ENCODE results near the gene PKHD1.

PKHD1 gene

GRCh38 chr6:51775942-51776860 is 311.2 kb downstream of the PKHD1 start:
- DNase-seq, result no peak

DNA sequence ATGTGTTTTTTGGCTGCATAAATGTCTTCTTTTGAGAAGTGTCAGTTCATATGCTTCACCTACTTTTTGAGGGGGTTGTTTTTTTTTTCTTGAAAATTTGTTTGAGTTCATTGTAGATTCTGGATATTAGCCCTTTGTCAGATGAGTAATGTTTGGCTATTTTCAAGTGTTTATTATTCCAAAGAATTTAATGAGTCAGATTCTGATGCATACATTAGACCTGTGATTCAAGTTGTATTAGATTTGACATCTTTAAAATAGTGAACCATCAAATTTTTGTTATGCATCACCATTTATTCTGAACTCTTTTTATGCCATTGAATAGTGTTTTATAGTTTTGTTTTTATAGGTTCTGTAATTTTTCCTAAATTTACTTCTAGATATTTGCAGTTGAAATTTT is 319.3 kb downstream of the PKHD1 start:
- no peak for DNase-seq

- DNase-seq, result no peak
These were observed 322.2 kb downstream of the PKHD1 start for GRCh38 chr6:51765230-51765629.

DNA sequence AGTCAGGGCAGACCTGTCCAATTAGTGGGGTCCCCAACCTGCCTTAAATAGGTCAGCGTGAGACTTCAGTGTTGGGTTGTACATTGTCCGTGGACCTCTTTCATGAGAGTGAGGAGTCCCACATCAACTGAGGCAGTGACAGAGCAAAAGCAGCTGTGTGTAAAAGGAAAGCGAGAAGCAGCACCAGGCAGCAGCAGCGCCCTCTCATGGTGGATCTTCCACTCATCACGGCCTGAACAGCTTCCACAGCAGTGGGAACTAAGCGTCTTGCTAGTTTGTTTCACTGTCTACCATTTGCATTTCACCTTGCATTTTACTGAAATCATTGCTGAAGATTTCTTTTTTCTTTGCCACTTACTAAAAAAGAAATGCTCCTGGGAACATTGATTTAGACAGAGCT is 333.8 kb downstream of the PKHD1 start:
- no peak for DNase-seq

DNA sequence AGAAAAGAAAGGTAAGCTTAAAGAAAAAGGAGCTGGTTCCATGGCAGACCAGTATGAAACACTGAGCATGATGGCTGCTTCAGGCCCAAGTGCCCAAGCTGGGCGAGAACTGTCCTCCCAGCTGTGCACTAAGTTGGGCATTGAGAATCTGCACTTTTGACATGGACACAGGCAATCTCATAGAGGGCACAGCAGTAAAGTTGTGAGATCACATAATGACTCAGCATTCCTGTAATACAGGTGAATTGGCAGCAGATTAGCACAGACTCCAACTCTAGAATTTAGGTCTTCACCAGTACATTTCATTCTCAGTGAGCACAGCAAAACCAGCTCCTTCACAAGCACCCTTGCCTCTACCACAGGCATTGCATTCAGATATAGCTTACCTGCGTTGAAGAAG is 343.4 kb downstream of the PKHD1 start:
- DNase-seq, result no peak

DNA sequence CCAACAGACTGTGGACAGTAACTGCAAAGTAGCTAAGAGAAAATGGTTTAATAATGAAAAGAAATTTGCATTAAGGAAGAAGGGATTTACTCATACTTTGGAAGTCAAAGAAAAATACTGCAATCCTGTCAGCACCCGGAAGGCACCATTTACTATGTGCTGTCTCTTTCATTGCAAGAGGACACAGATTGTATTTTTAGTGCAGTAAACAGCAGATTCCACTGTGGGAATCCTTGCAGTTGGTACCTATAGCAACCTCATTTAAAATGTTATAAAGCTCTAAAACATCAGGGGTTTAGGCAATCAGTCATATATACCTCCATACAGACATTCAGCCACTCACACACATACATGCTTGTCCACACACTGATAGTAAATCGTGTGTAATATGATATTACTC is 346.8 kb downstream of the PKHD1 start:
- DNase-seq, result no peak

- DNase-seq, result no peak
These were observed 348.8 kb downstream of the PKHD1 start for GRCh38 chr6:51738614-51739013.

- DNase-seq, result no peak
These were observed 349.6 kb downstream of the PKHD1 start for GRCh38 chr6:51737580-51738360.

DNA sequence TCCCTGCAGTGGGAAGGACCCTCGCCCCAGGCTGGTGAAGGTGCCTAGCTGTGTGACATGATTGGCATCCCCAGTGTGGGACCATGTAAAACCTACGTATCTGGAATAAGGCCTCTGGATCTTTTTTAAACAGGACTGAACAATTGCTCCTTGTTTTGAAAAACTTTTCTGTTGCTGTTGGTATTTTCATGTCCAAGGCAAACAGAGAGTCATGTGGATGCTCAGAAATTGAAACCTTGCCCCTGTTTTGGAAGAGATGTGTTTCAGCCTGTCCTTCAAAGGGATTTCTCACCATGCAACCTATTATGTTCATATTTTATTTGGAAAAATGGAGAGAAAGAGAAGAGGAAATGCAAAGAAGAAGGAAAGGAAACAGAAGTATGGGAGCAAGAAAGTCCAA is 362.3 kb downstream of the PKHD1 start:
- no peak for DNase-seq

GRCh38 chr6:51720327-51720726 is 367.1 kb downstream of the PKHD1 start:
- no peak for DNase-seq

DNA sequence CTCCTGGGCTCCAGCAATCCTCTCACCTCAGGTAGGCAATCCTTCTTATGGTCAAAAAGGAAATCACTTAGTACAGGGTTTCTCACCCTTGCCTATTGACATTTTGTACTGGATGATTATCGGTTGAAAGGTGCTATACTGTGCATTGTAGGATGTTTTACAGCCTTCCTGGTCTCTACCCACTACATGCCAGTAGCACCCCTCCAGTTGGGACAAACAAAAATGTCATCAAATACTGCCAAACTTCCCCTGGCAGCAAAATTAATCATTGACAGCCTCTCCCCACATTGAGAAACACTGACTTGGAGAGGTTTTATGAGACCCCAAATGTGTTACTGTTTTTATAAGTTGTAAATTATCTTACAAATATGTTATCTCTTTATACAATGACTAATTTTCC is 368.1 kb downstream of the PKHD1 start:
- DNase-seq, result no peak

- DNase-seq, result no peak
These were observed 368.9 kb downstream of the PKHD1 start for GRCh38 chr6:51718533-51718932.

GRCh38 chr6:51717477-51717876 is 369.9 kb downstream of the PKHD1 start:
- no peak for DNase-seq

- DNase-seq, result no peak
These were observed 375.5 kb downstream of the PKHD1 start for GRCh38 chr6:51711876-51712275.

GRCh38 chr6:51706086-51706485 is 381.3 kb downstream of the PKHD1 start:
- DNase-seq, result no peak

- DNase-seq, result no peak
These were observed 382.4 kb downstream of the PKHD1 start for GRCh38 chr6:51704932-51705540.

GRCh38 chr6:51702851-51703250 is 384.6 kb downstream of the PKHD1 start:
- DNase-seq, result no peak

DNA sequence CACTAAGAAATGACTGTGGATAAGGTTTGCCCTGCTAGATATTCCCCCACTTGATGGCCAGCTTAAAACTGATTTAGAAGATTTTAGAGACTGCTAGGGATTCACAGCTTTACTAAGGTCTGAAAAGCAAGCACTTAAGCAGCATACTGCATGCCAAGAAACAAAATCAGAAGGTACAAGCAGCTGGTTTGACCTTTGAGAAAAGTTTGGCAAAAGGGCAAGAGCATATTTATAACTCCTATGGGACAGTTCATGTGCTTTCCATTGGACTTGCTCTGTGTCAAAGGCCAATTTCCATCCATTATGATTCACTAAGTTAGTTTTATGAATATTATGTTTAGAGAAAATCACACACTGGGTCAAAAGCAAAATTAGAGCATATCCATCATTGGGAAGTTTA is 402.8 kb downstream of the PKHD1 start:
- DNase-seq, result no peak

GRCh38 chr6:51684038-51684437 is 403.4 kb downstream of the PKHD1 start:
- no peak for DNase-seq

- DNase-seq, result no peak
These were observed 408.4 kb downstream of the PKHD1 start for GRCh38 chr6:51678905-51679620.

- DNase-seq, result no peak
These were observed 409.1 kb downstream of the PKHD1 start for GRCh38 chr6:51678274-51678673.

- no peak for DNase-seq
These were observed 411.5 kb downstream of the PKHD1 start for GRCh38 chr6:51675922-51676275.

All from central memory CD4-positive, alpha-beta T cell (primary cell).